GM12878 (cell line): ENCODE results near the gene ASPHD1. TPM values are rescaled to one million over a fixed set of nuclear protein-coding genes. Genes with fewer than 3 reads are reported as not detected.

Experiments
- ATAC-seq: fragments of 200-7000 bp; cut with Tn5 transposase; 3 replicates; pipeline ENCODE4 v1.9.1; 2020; ENCODE audit warnings: mild to moderate bottlenecking, moderate library complexity
- BruUV-seq: library from RNA; stranded (reverse); fragments of 400-500 nt; replicated peaks from 2 replicates; lab custom pipeline; 2021; lab: Mats Ljungman, UMichigan
- CTCF ChIA-PET: fragments of 300-600 bp; sonication (Branson Sonifier 250); formaldehyde crosslinking; extraction: SDS; loops from one replicate; lab custom pipeline; 2021; ENCODE audit warnings: inconsistent platforms; lab: Yijun Ruan, JAX
- POLR2A ChIA-PET: fragments of 350-600 bp; formaldehyde crosslinking; extraction: SDS; loops from one replicate; lab custom pipeline; 2021; ENCODE audit warnings: inconsistent platforms; lab: Charles Lee
- RAD21 ChIA-PET: fragments of 300-600 bp; sonication (Branson Sonifier 250); formaldehyde crosslinking; loops from one replicate; lab custom pipeline; 2023; ENCODE audit warnings: antibody characterized with exemption; ENCODE audit not compliant: unreplicated experiment; lab: Charles Lee
- SMC1A ChIA-PET: fragments of 300-600 bp; sonication (Branson Sonifier 250); formaldehyde crosslinking; loops from one replicate; lab custom pipeline; 2023; ENCODE audit not compliant: unreplicated experiment, uncharacterized antibody; lab: Charles Lee
- DNase-seq: peaks from one replicate; pipeline ENCODE4 v3.0.0-alpha.2; 2011; ENCODE audit warnings: low read depth, low spot score
- FAIRE-seq: peaks from 3 replicates; lab custom pipeline; 2011; peaks lifted over from hg19 to GRCh38; lab: Jason Lieb, UNC
- H2AFZ ChIP-seq: 2 replicates; pipeline ENCODE4 v1.6.0; 2011; ENCODE audit warnings: low read depth, low read length, control low read depth; ENCODE audit not compliant: control insufficient read depth
- H3K27ac ChIP-seq: 2 replicates; pipeline ENCODE4 v1.5.1; 2011; ENCODE audit warnings: control low read depth; ENCODE audit not compliant: control insufficient read depth, insufficient read depth
- H3K27me3 ChIP-seq, 2 experiments: replicated peaks in 1 of 2; 2 replicates each; pipeline versions ENCODE4 v1.6.0 to v1.6.1; 2011; ENCODE audit warnings: low read length in 1 of 2; ENCODE audit not compliant: control insufficient read depth in 2 of 2, insufficient read depth in 2 of 2
- H3K36me3 ChIP-seq, 2 experiments: 2 replicates each; pipeline ENCODE4 v1.5.1; 2011; ENCODE audit warnings: low read length in 1 of 2; ENCODE audit not compliant: control insufficient read depth in 2 of 2, insufficient read depth in 2 of 2
- H3K4me1 ChIP-seq: 2 replicates; pipeline ENCODE4 v1.6.1; 2011; ENCODE audit warnings: mild to moderate bottlenecking, low read length, moderate library complexity, mixed read lengths; ENCODE audit not compliant: control insufficient read depth, insufficient read depth
- H3K4me2 ChIP-seq: 2 replicates; pipeline ENCODE4 v1.6.0; 2011; ENCODE audit warnings: control low read depth; ENCODE audit not compliant: control insufficient read depth, insufficient read depth
- H3K4me3 ChIP-seq: fragments of 200-600 bp; sonication (generic); 2 replicates; pipeline ENCODE4 v1.5.1; 2016
- H3K79me2 ChIP-seq: 2 replicates; pipeline ENCODE4 v1.6.0; 2011; ENCODE audit warnings: low read length; ENCODE audit not compliant: control insufficient read depth, insufficient read depth
- H3K9ac ChIP-seq: 2 replicates; pipeline ENCODE4 v1.8.0; 2011; ENCODE audit warnings: low read length, control low read depth, mixed read lengths; ENCODE audit not compliant: control insufficient read depth, insufficient read depth
- H3K9me3 ChIP-seq: replicated peaks from 3 replicates; pipeline ENCODE4 v1.5.1; 2011; ENCODE audit warnings: mild to moderate bottlenecking, low read length; ENCODE audit not compliant: control insufficient read depth, insufficient read depth
- H4K20me1 ChIP-seq: 2 replicates; pipeline ENCODE4 v1.6.0; 2011; ENCODE audit not compliant: control insufficient read depth, insufficient read depth
- ESRRA ChIP-seq: IDR thresholded peaks from 2 replicates; pipeline ENCODE4 v1.6.1; 2012; ENCODE audit warnings: mild to moderate bottlenecking, low read length, improper control_type of control experiment
- IRF4 ChIP-seq: IDR thresholded peaks from 2 replicates; pipeline ENCODE4 v1.6.1; 2011; ENCODE audit warnings: low read depth, low read length
- KDM1A ChIP-seq: fragments of 200-600 bp; sonication (generic); IDR thresholded peaks from 2 replicates; pipeline ENCODE4 v1.6.1; 2016; ENCODE audit warnings: borderline replicate concordance
- PAX5 ChIP-seq: IDR thresholded peaks from 2 replicates; pipeline ENCODE4 v1.6.1; 2011; ENCODE audit warnings: low read depth, low read length, borderline replicate concordance
- RAD21 ChIP-seq: IDR thresholded peaks from 2 replicates; pipeline ENCODE4 v1.6.1; 2011; ENCODE audit warnings: mild to moderate bottlenecking, low read depth, low read length, moderate library complexity; ENCODE audit not compliant: insufficient read depth
- RUNX3 ChIP-seq: IDR thresholded peaks from 2 replicates; pipeline ENCODE4 v1.6.1; 2012; ENCODE audit warnings: low read length, inconsistent platforms
- SIN3A ChIP-seq: IDR thresholded peaks from 2 replicates; pipeline ENCODE4 v1.6.1; 2012; ENCODE audit warnings: low read depth, low read length, improper control_type of control experiment
- SIX5 ChIP-seq: IDR thresholded peaks from 2 replicates; pipeline ENCODE4 v1.6.1; 2011; ENCODE audit warnings: mild to moderate bottlenecking, low read depth, low read length, moderate library complexity; ENCODE audit not compliant: severe bottlenecking
- SRF ChIP-seq, 2 experiments: IDR thresholded peaks; 2 replicates each; pipeline ENCODE4 v1.6.1; 2011; ENCODE audit warnings: low read depth in 2 of 2, low read length in 2 of 2, mild to moderate bottlenecking in 1 of 2, moderate library complexity in 1 of 2
- WGBS: methylation state at CpG from one replicate; pipeline ENCODE4 v1.1.6; 2016; ENCODE audit warnings: low lambda C conversion rate; ENCODE audit not compliant: insufficient replicate concordance, insufficient coverage; ENCODE audit errors: missing lambda C conversion rate; 5-methylcytosine and 5-hydroxymethylcytosine counted together
- in situ Hi-C: fragments of 300-500 bp; cut with MboI; formaldehyde crosslinking; loops from 9 replicates; pipeline ENCODE4 v1.14.3; 2018; ENCODE audit warnings: mixed read lengths
- intact Hi-C: fragments of 100-400 bp; cut with micrococcal nuclease; formaldehyde crosslinking; loops from one replicate; pipeline ENCODE4 v1.14.2; 2022; ENCODE audit not compliant: unreplicated experiment
- polyA plus RNA-seq, 11 experiments: library from polyadenylated mRNA; depleted of rRNA in 4 of 11; unstranded in 6 of 11; stranded (reverse) in 5 of 11; fragments of >200 nt; fragmentation: Nextera tagmentation in 4 of 11; fragmentation: Illumina TruSeq in 1 of 11; extraction: Ambion mirVana in 4 of 11; extraction: Trizol in 1 of 11; gene quantifications; 1 replicate in 1 of 11; 2 replicates in 10 of 11; pipeline versions ENCODE4 v1.2.1 to v1.2.3, GENCODE V29; 2011 to 2016; ENCODE audit warnings: inconsistent platforms in 2 of 11, missing spikeins in 2 of 11, low read depth in 1 of 11
- total RNA-seq, 4 experiments: library from RNA; depleted of rRNA in 3 of 4; stranded (reverse); fragments of >200 nt in 3 of 4; fragmentation: Illumina TruSeq in 1 of 4; extraction: Trizol in 1 of 4; gene quantifications; 2 replicates each; pipeline versions ENCODE4 v1.2.1 to v1.2.3, GENCODE V29; 2013 to 2021
- TF ChIP-seq, protein P1 (sequence below), 3 experiments: IDR thresholded peaks in 2 of 3; conservative IDR thresholded peaks in 1 of 3; 2 replicates each; pipeline ENCODE4 v1.5.1; 2011; ENCODE audit warnings: low read depth in 3 of 3, low read length in 3 of 3, mild to moderate bottlenecking in 3 of 3, control low read depth in 2 of 3, moderate library complexity in 2 of 3, inconsistent platforms in 1 of 3, mixed read lengths in 1 of 3; ENCODE audit not compliant: control insufficient read depth in 2 of 3, insufficient read depth in 1 of 3; ENCODE audit errors: extremely low read depth in 1 of 3

The ASPHD1 gene
- total and polyA plus RNA-seq, 10 of the 15 experiments (the other 5 are each of a cell fraction or from before 2014, with no cell fraction given): not detected

DNA sequence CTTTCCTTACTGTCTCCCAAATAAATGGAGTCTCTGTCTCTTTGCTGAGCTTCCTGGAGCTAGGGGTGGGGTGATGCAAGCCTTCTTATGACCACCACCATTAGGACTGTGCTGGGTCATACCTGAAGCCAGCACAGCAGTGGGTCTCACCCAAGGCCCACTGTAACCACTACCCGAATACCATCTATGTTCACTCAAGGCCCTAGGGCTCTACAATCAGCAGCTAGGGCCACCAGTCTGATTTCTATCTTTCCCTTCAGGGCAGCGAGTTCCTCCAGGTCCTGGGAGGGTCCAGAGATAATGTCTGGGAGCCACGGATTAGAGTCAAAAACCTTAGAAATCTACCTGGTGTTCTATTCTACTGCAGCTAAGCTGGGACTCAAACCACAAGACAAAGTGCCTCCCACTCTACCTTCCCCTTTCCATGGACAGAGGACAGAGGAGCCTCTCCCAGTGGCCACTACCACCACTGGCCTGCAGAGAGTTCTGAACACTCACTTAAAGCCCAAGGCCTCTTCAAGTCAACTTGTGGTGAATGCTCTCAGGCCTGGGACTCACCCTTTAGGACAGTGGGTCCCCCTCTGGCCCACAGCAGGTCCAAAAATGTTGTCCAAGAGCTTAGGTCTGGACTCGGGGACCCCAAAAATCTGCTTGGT lies 50.6 kb downstream of the ASPHD1 start:
- no peak overlapping the region for H3K4me3 ChIP-seq
- H3K27ac ChIP-seq: no peak overlapping the region
- no peaks in the 10 kb centered on the region for H3K36me3 ChIP-seq
- ChIA-PET CTCF (no interaction called here), POLR2A (interaction anchor here (0.6 to 1.0 kb wide), 2 partner anchors 43 to 111 kb away, joined by 3 to 4 read pairs; no protein-coding TSS in a partner anchor), SMC1A (no interaction called here), RAD21 (no interaction called here)
- no peak overlapping the region for H2AFZ ChIP-seq
- H3K9ac ChIP-seq: no peak overlapping the region
- no peaks in the 10 kb centered on the region for H3K79me2 ChIP-seq
- H3K27me3 ChIP-seq: no peaks in the 10 kb centered on the region
- 23% methylated on average over 4 of the region's 4 CpGs for WGBS
- intact Hi-C loops (no loop called here), in situ Hi-C loops (no loop called here)
- no peak for TF ChIP-seq PAX5
- TF ChIP-seq RUNX3: no peak
- TF ChIP-seq, protein P1, sequence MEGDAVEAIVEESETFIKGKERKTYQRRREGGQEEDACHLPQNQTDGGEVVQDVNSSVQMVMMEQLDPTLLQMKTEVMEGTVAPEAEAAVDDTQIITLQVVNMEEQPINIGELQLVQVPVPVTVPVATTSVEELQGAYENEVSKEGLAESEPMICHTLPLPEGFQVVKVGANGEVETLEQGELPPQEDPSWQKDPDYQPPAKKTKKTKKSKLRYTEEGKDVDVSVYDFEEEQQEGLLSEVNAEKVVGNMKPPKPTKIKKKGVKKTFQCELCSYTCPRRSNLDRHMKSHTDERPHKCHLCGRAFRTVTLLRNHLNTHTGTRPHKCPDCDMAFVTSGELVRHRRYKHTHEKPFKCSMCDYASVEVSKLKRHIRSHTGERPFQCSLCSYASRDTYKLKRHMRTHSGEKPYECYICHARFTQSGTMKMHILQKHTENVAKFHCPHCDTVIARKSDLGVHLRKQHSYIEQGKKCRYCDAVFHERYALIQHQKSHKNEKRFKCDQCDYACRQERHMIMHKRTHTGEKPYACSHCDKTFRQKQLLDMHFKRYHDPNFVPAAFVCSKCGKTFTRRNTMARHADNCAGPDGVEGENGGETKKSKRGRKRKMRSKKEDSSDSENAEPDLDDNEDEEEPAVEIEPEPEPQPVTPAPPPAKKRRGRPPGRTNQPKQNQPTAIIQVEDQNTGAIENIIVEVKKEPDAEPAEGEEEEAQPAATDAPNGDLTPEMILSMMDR (IDR thresholded peaks at IDR 0.05 in 2 of 3, conservative IDR thresholded peaks at IDR 0.05 in 1 of 3; ENCODE audit: control insufficient read depth in 2 of 3, extremely low read depth in 1 of 3, insufficient read depth in 1 of 3, low read depth in 3 of 3, low read length in 3 of 3): no peak
- TF ChIP-seq SIX5: no peak
- no peak for TF ChIP-seq IRF4
- TF ChIP-seq KDM1A: no peak
- TF ChIP-seq RAD21: no peak
- no peak for TF ChIP-seq ESRRA
- no peak for TF ChIP-seq SRF (IDR thresholded peaks at IDR 0.05; ENCODE audit: low read depth in 2 of 2, low read length in 2 of 2)
- TF ChIP-seq SIN3A: no peak
- DNase-seq (no peak), FAIRE-seq (no peak), ATAC-seq (no peak)
- BruUV-seq: no TSS peak
- H3K9me3 ChIP-seq: no peaks in the 10 kb centered on the region; the same call in 2 of the 3 replicates
- no peak overlapping the region for H3K4me2 ChIP-seq
- H4K20me1 ChIP-seq: no peaks in the 10 kb centered on the region
- no peaks in the 10 kb centered on the region for H3K4me1 ChIP-seq
